ENCODE data around the gene CDKN2D. TPM values are rescaled to one million over a fixed set of nuclear protein-coding genes. Genes with fewer than 3 reads are reported as not detected.

CDKN2D gene
- total and polyA plus RNA-seq, 2 of the 8 experiments (the other 6 are each of a cell fraction or from before 2014, with no cell fraction given): 3.0 to 4.0 TPM

GRCh38 chr19:10543420-10544241 lies 25.1 kb downstream of the CDKN2D start, which contains the start of gene ATG4D (continued):
- no peak for TF ChIP-seq CTBP2 (IDR thresholded peaks at IDR 0.05; ENCODE audit: borderline replicate concordance, insufficient read depth, insufficient read length, low read length)
- TF ChIP-seq GABPA (IDR thresholded peaks at IDR 0.05; ENCODE audit: borderline replicate concordance, insufficient read depth, low read length): no peak
- peak; percentile 50 for TF ChIP-seq KDM4A (IDR thresholded peaks at IDR 0.05; ENCODE audit: low read depth, low read length, severe bottlenecking)
- TF ChIP-seq YY1 (IDR thresholded peaks at IDR 0.05; ENCODE audit: low read depth, low read length): peak; percentile 90
- TF ChIP-seq MAX (IDR thresholded peaks at IDR 0.05): no peak
- TF ChIP-seq HDAC6 (IDR thresholded peaks at IDR 0.05; ENCODE audit: low read depth, low read length): no peak
- TF ChIP-seq BRCA1 (IDR thresholded peaks at IDR 0.05; ENCODE audit: low read depth, low read length): no peak
- TF ChIP-seq TCF12 (IDR thresholded peaks at IDR 0.05; ENCODE audit: low read depth, low read length): no peak
- no peak for TF ChIP-seq SIRT6 (IDR thresholded peaks at IDR 0.05; ENCODE audit: low read length)
- no peak for TF ChIP-seq TEAD4 (IDR thresholded peaks at IDR 0.05; ENCODE audit: low read depth, low read length)
- peak; percentile 17; the same call in 1 of the 2 replicates for TF ChIP-seq NRF1 (IDR thresholded peaks at IDR 0.05; ENCODE audit: low read depth, low read length)
- TF ChIP-seq SRF (IDR thresholded peaks at IDR 0.05; ENCODE audit: low read depth, low read length): no peak
- no peak for TF ChIP-seq ATF2 (IDR thresholded peaks at IDR 0.05; ENCODE audit: low read length)
- no peak for TF ChIP-seq SP1 (IDR thresholded peaks at IDR 0.05; ENCODE audit: low read depth, low read length)
- 0 out of 2 replicates have a peak, but pooled peaks have one; percentile 24 for TF ChIP-seq KDM1A (IDR thresholded peaks at IDR 0.05; ENCODE audit: borderline replicate concordance, low read length)
- TF ChIP-seq CTCF (IDR thresholded peaks at IDR 0.05; ENCODE audit: control extremely low read depth in 1 of 3, insufficient read depth in 1 of 3, low read depth in 1 of 3, low read length in 3 of 3): peak in 1 of 3 experiments; percentile 20; a peak in 1 of 4 replicates
- no peak for TF ChIP-seq RNF2 (IDR thresholded peaks at IDR 0.05; ENCODE audit: borderline replicate concordance, low read depth, low read length, missing control alignments, poor library complexity, severe bottlenecking)
- TF ChIP-seq RAD21 (IDR thresholded peaks at IDR 0.05 in 1 of 2, conservative IDR thresholded peaks at IDR 0.05 in 1 of 2; ENCODE audit: low read depth in 2 of 2, low read length in 2 of 2): no peak
- no peak for TF ChIP-seq KDM5A (IDR thresholded peaks at IDR 0.05; ENCODE audit: low read length)

Data from H1 (cell line).